K562 (cell line): ENCODE results near the gene ADORA2B. TPM values are rescaled to one million over a fixed set of nuclear protein-coding genes. Genes with fewer than 3 reads are reported as not detected.

Experiments
- ATAC-seq: fragments of 200-7000 bp; cut with Tn5 transposase; 3 replicates; pipeline ENCODE4 v1.9.1; 2020; ENCODE audit warnings: moderate library complexity
- BruUV-seq: library from RNA; stranded (reverse); fragments of 400-500 nt; replicated peaks from 2 replicates; lab custom pipeline; 2021; lab: Mats Ljungman, UMichigan
- CTCF ChIA-PET: fragments of 300-600 bp; formaldehyde crosslinking; extraction: SDS; loops from one replicate; lab custom pipeline; 2021; ENCODE audit warnings: low intra/inter-chr PET ratio; lab: Yijun Ruan, JAX
- POLR2A ChIA-PET: fragments of 300-600, 350-650 bp; sonication (Branson Sonifier 250); formaldehyde crosslinking; extraction: SDS; loops from one replicate; lab custom pipeline; 2021; ENCODE audit warnings: antibody characterized with exemption, inconsistent platforms; lab: Yijun Ruan, JAX
- DNase-seq, 4 experiments: peaks; one replicate each; pipeline versions ENCODE4 v3.0.0 to v3.0.0-alpha.2; 2011 to 2018; ENCODE audit warnings: low spot score in 3 of 4, mixed read lengths in 3 of 4; ENCODE audit errors: extremely low read depth in 1 of 4
- FAIRE-seq: peaks from 2 replicates; lab custom pipeline; 2011; peaks lifted over from hg19 to GRCh38; lab: Jason Lieb, UNC
- H2AFZ ChIP-seq: 2 replicates; pipeline ENCODE4 v1.6.0; 2011; ENCODE audit warnings: low read depth, low read length, control low read depth, inconsistent platforms
- H3K27ac ChIP-seq: fragments of 200-600 bp; 3 replicates; pipeline ENCODE4 v1.8.0; 2011; ENCODE audit warnings: low read depth, mild to moderate bottlenecking, control low read depth, inconsistent platforms, low read length, moderate library complexity, mixed read lengths; ENCODE audit errors: extremely low read depth
- H3K27me3 ChIP-seq, 2 experiments: fragments of 300-600 bp in 1 of 2; 2 replicates in 1 of 2; 3 replicates in 1 of 2; pipeline versions ENCODE4 v1.6.0 to v1.8.0; 2011; ENCODE audit warnings: inconsistent platforms in 2 of 2, low read length in 2 of 2, mild to moderate bottlenecking in 1 of 2, mixed read lengths in 1 of 2, moderate library complexity in 1 of 2; ENCODE audit not compliant: control insufficient read depth in 2 of 2, insufficient read depth in 2 of 2
- H3K36me3 ChIP-seq: fragments of 300-600 bp; 3 replicates; pipeline ENCODE4 v1.8.0; 2011; ENCODE audit warnings: mild to moderate bottlenecking, low read length, inconsistent platforms; ENCODE audit not compliant: control insufficient read depth, insufficient read depth
- H3K4me1 ChIP-seq, 2 experiments: fragments of 200-600 bp in 1 of 2; replicated peaks in 1 of 2; 2 replicates in 1 of 2; 3 replicates in 1 of 2; pipeline versions ENCODE4 v1.5.1 to v1.8.0; 2011; ENCODE audit warnings: inconsistent platforms in 2 of 2, low read length in 2 of 2, mild to moderate bottlenecking in 1 of 2, mixed read lengths in 1 of 2, moderate library complexity in 1 of 2; ENCODE audit not compliant: control insufficient read depth in 2 of 2, insufficient read depth in 2 of 2
- H3K4me2 ChIP-seq: 2 replicates; pipeline ENCODE4 v1.6.1; 2011; ENCODE audit warnings: low read length, control low read depth, inconsistent platforms, mixed read lengths; ENCODE audit not compliant: insufficient read depth
- H3K4me3 ChIP-seq: fragments of 200-600 bp; sonication (generic), shearing (Covaris generic); 2 replicates; pipeline ENCODE4 v1.5.1; 2016; ENCODE audit warnings: control low read depth, inconsistent platforms
- H3K79me2 ChIP-seq: fragments of 200-600 bp; 3 replicates; pipeline ENCODE4 v1.8.0; 2011; ENCODE audit warnings: low read length, inconsistent platforms; ENCODE audit not compliant: control insufficient read depth, insufficient read depth
- H3K9ac ChIP-seq, 2 experiments: 2 replicates each; pipeline versions ENCODE4 v1.6.0 to v1.6.1; 2011; ENCODE audit warnings: low read depth in 2 of 2, low read length in 2 of 2, control low read depth in 1 of 2, inconsistent platforms in 1 of 2, mild to moderate bottlenecking in 1 of 2, mixed read lengths in 1 of 2; ENCODE audit not compliant: insufficient read depth in 1 of 2
- H3K9me1 ChIP-seq: one replicate; pipeline ENCODE4 v1.6.0; 2011; ENCODE audit warnings: inconsistent platforms, mild to moderate bottlenecking, low read length, moderate library complexity; ENCODE audit not compliant: control insufficient read depth, insufficient read depth
- H3K9me3 ChIP-seq: replicated peaks from 2 replicates; pipeline ENCODE4 v1.5.1; 2011; ENCODE audit warnings: low read depth, low read length, inconsistent platforms; ENCODE audit not compliant: control insufficient read depth, insufficient read depth
- H4K20me1 ChIP-seq: replicated peaks from 2 replicates; pipeline ENCODE4 v1.6.1; 2011; ENCODE audit warnings: low read length, inconsistent platforms, mixed read lengths; ENCODE audit not compliant: control insufficient read depth, insufficient read depth
- RAD51 ChIP-seq: fragments of 450-650 bp; IDR thresholded peaks from 2 replicates; pipeline ENCODE4 v1.7.1; 2016; ENCODE audit warnings: low read depth, mild to moderate bottlenecking, borderline replicate concordance
- ZNF354B ChIP-seq: fragments of 250-450 bp; sonication (Bioruptor Pico); IDR thresholded peaks from 2 replicates; pipeline ENCODE4 v1.4.0; 2020
- ZNF717 ChIP-seq: fragments of 250-450 bp; sonication (Bioruptor Pico); IDR thresholded peaks from 2 replicates; pipeline ENCODE4 v1.5.0; 2021
- WGBS: fragments of 100-300 bp; shearing (Covaris generic); methylation state at CpG from one replicate; pipeline ENCODE4 v1.1.6; 2016; ENCODE audit warnings: low coverage, mixed read lengths; ENCODE audit not compliant: insufficient coverage; ENCODE audit errors: missing lambda C conversion rate; 5-methylcytosine and 5-hydroxymethylcytosine counted together
- in situ Hi-C: fragments of 300-500 bp; cut with MboI; formaldehyde crosslinking; loops from 4 replicates; pipeline ENCODE4 v1.15.0; 2018; ENCODE audit warnings: inconsistent platforms, mixed read lengths
- intact Hi-C: fragments of 100-400 bp; cut with micrococcal nuclease; formaldehyde crosslinking; loops from 2 replicates; pipeline ENCODE4 v1.14.2; 2022
- polyA plus RNA-seq, 8 experiments: library from polyadenylated mRNA; depleted of rRNA in 4 of 8; stranded (reverse) in 5 of 8; unstranded in 3 of 8; fragments of >200 nt; fragmentation: Nextera tagmentation in 2 of 8; fragmentation: Illumina TruSeq in 1 of 8; extraction: Ambion mirVana in 2 of 8; extraction: Trizol in 1 of 8; gene quantifications; 2 replicates each; pipeline versions ENCODE4 v1.2.1 to v1.2.3, GENCODE V29; 2011 to 2014; ENCODE audit warnings: inconsistent platforms in 1 of 8, missing spikeins in 1 of 8
- total RNA-seq, 7 experiments: library from RNA; depleted of rRNA in 6 of 7; stranded (reverse); fragments of >200 nt in 6 of 7; fragmentation: Illumina TruSeq in 2 of 7; extraction: Trizol in 2 of 7; gene quantifications; 2 replicates each; pipeline versions ENCODE4 v1.2.1 to v1.2.3, GENCODE V29; 2011 to 2021; ENCODE audit warnings: low replicate concordance in 1 of 7
- TF ChIP-seq, protein P1 (sequence below), 3 experiments: fragments of 200-800 bp in 1 of 3; sonication (Bioruptor generic) in 1 of 3; sonication (generic) in 1 of 3; formaldehyde crosslinking in 1 of 3; IDR thresholded peaks; 2 replicates each; pipeline versions ENCODE4 v1.6.1 to v1.8.0; 2016 to 2022; ENCODE audit warnings: mild to moderate bottlenecking in 2 of 3, missing compliant biosample characterization in 2 of 3, missing genetic modification characterization in 2 of 3, missing genetic modification reagents in 1 of 3

ADORA2B gene
- total and polyA plus RNA-seq, 9 of the 15 experiments (the other 6 are each of a cell fraction or from before 2014, with no cell fraction given) = 6.4 to 16.6 (median 10.5) TPM

GRCh38 chr17:15947976-15948752 is 3.2 kb downstream of the ADORA2B start:
- in situ Hi-C loops = loop anchor here (10.0 kb wide), 2 partner anchors 47 to 113 kb away; partner anchors contain the start of genes TTC19 and ZSWIM7
- CTCF ChIA-PET = no interaction called here
- no peak for FAIRE-seq

More at GRCh38 chr17:15947976-15948752, 3.2 kb downstream of the ADORA2B start:
- peaks cover 7% of the 10 kb centered on the region; the same call in 1 of the 3 replicates for H3K36me3 ChIP-seq
- no peak overlapping the region; the same call in 1 of the 2 replicates for H3K4me2 ChIP-seq
- no peak for DNase-seq
- ATAC-seq = no peak
- H4K20me1 ChIP-seq = peaks cover 5% of the 10 kb centered on the region; the same call in 1 of the 2 replicates
- no peak overlapping the region for H2AFZ ChIP-seq
- H3K9me1 ChIP-seq = no peaks in the 10 kb centered on the region
- POLR2A ChIA-PET = interaction anchor here (0.6 to 1.0 kb wide), 2 partner anchors 51 to 54 kb away, joined by 3 to 4 read pairs; partner anchors contain the start of genes TTC19 and ZSWIM7
- no peaks in the 10 kb centered on the region for H3K27me3 ChIP-seq
- no peak overlapping the region for H3K4me3 ChIP-seq
- H3K9ac ChIP-seq = peak overlapping the region in 1 of 2 experiments; percentile 84; a peak in 2 of 4 replicates
- no TSS peak for BruUV-seq
- no peak overlapping the region for H3K27ac ChIP-seq
- no peak for TF ChIP-seq ZNF717
- TF ChIP-seq, protein P1, sequence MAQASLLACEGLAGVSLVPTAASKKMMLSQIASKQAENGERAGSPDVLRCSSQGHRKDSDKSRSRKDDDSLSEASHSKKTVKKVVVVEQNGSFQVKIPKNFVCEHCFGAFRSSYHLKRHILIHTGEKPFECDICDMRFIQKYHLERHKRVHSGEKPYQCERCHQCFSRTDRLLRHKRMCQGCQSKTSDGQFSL (CRISPR knock-in tag; IDR thresholded peaks at IDR 0.05) = no peak
- TF ChIP-seq, protein P1 (tag; IDR thresholded peaks at IDR 0.05) = 0 out of 4 replicates have a peak, but pooled peaks of 1 of the 2 experiments have one; percentile 36
- TF ChIP-seq ZNF354B (CRISPR knock-in tag) = no peak
- TF ChIP-seq RAD51 = no peak
- no peaks in the 10 kb centered on the region for H3K9me3 ChIP-seq
- peaks cover 16 to 54% of the 10 kb centered on the region in 2 experiments; a peak in 4 of 5 replicates for H3K4me1 ChIP-seq
- peaks cover 34% of the 10 kb centered on the region for H3K79me2 ChIP-seq
- 96% methylated on average over 5 of the region's 16 CpGs for WGBS
- intact Hi-C loops = loop anchor here (5.0 kb wide), 1 partner anchor 34 kb away; no protein-coding TSS in a partner anchor
